ENCODE measurements around the gene MCU. TPM values are rescaled to one million over a fixed set of nuclear protein-coding genes. Genes with fewer than 3 reads are reported as not detected.

The MCU gene
- total RNA-seq, 3 donors from 2014 or later (not counting 1 experiment from before 2014, with no cell fraction given) = 13.1 to 15.6 (median 14.1) TPM

GRCh38 chr10:72875250-72876055, 183.5 kb downstream of the MCU start:
- no peak overlapping the region for H3K4me3 ChIP-seq (ENCODE audit: low read length)
- no peaks in the 10 kb centered on the region for H3K4me1 ChIP-seq (ENCODE audit: control insufficient read depth, insufficient read depth, low read length)
- DNase-seq (peak in 1 of 2 donors; percentile 52), ATAC-seq (no peak)
- no peaks in the 10 kb centered on the region for H3K27me3 ChIP-seq (ENCODE audit: control insufficient read depth, insufficient read depth, low read length)
- H3K4me1 Mint-ChIP-seq = no peaks in the 10 kb centered on the region
- no peaks in the 10 kb centered on the region for H3K27me3 Mint-ChIP-seq (ENCODE audit: low read depth in 2 of 2)
- no peaks in the 10 kb centered on the region for H3K36me3 Mint-ChIP-seq
- H3K9me3 ChIP-seq (ENCODE audit: control insufficient read depth, insufficient read depth, low read length) = no peaks in the 10 kb centered on the region
- TF ChIP-seq, protein P1, sequence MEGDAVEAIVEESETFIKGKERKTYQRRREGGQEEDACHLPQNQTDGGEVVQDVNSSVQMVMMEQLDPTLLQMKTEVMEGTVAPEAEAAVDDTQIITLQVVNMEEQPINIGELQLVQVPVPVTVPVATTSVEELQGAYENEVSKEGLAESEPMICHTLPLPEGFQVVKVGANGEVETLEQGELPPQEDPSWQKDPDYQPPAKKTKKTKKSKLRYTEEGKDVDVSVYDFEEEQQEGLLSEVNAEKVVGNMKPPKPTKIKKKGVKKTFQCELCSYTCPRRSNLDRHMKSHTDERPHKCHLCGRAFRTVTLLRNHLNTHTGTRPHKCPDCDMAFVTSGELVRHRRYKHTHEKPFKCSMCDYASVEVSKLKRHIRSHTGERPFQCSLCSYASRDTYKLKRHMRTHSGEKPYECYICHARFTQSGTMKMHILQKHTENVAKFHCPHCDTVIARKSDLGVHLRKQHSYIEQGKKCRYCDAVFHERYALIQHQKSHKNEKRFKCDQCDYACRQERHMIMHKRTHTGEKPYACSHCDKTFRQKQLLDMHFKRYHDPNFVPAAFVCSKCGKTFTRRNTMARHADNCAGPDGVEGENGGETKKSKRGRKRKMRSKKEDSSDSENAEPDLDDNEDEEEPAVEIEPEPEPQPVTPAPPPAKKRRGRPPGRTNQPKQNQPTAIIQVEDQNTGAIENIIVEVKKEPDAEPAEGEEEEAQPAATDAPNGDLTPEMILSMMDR (IDR thresholded peaks at IDR 0.05) = peak; percentile 37
- no peak overlapping the region for H3K27ac Mint-ChIP-seq
- H3K4me3 Mint-ChIP-seq = no peak overlapping the region
- no peaks in the 10 kb centered on the region for H3K9me3 Mint-ChIP-seq
- 100% methylated on average over 2 of the region's 3 CpGs for WGBS (ENCODE audit: insufficient coverage)
- H3K27ac ChIP-seq (ENCODE audit: low read length) = no peak overlapping the region
- intact Hi-C loops (cut with micrococcal nuclease) = loop anchor here (1.0 kb wide), 1 partner anchor 511 kb away; no protein-coding TSS in a partner anchor
- H3K36me3 ChIP-seq (ENCODE audit: control insufficient read depth, insufficient read depth, low read length) = peaks cover 5% of the 10 kb centered on the region

GRCh38 chr10:72879245-72879644, 187.3 kb downstream of the MCU start:
- ATAC-seq = no peak
- Mint-ChIP-seq H3K36me3 (no peaks in the 10 kb centered on the region), H3K4me3 (no peak overlapping the region), H3K9me3 (no peaks in the 10 kb centered on the region), H3K4me1 (no peaks in the 10 kb centered on the region), H3K27ac (no peak overlapping the region), H3K27me3 (ENCODE audit: low read depth in 2 of 2) (no peaks in the 10 kb centered on the region)
- H3K9me3 ChIP-seq (ENCODE audit: control insufficient read depth, insufficient read depth, low read length) = no peaks in the 10 kb centered on the region
- H3K4me3 ChIP-seq (ENCODE audit: low read length) = no peak overlapping the region
- no peaks in the 10 kb centered on the region for H3K27me3 ChIP-seq (ENCODE audit: control insufficient read depth, insufficient read depth, low read length)
- 100% methylated on average over 1 of the region's 2 CpGs for WGBS (ENCODE audit: insufficient coverage)
- H3K36me3 ChIP-seq (ENCODE audit: control insufficient read depth, insufficient read depth, low read length) = no peaks in the 10 kb centered on the region
- no peak for DNase-seq
- H3K4me1 ChIP-seq (ENCODE audit: control insufficient read depth, insufficient read depth, low read length) = no peaks in the 10 kb centered on the region
- TF ChIP-seq, protein P1 (IDR thresholded peaks at IDR 0.05) = no peak
- H3K27ac ChIP-seq (ENCODE audit: low read length) = no peak overlapping the region
- intact Hi-C loops (cut with micrococcal nuclease) = no loop called here

DNA sequence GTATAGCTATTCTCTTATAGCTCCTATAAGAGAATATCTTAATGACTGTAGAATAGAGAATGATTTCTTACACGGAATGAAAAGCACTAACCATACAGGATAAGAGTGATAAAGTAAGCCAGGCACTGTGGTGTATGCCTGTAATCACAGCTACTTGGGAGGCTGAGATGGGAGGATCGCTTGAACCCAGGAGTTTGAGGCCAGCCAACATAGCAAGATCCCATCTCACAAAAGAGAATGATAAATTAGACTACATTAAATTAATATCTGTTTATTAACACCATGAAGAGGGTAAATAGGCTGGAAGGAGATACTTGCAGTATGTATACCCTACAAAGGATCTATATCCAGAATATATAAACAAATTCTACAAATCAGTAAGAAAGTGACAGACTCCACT, 189.3 kb downstream of the MCU start:
- ATAC-seq (no peak), DNase-seq (no peak)
- Mint-ChIP-seq H3K36me3 (peaks cover 10% of the 10 kb centered on the region), H3K4me3 (no peak overlapping the region), H3K4me1 (no peaks in the 10 kb centered on the region), H3K27me3 (ENCODE audit: low read depth in 2 of 2) (no peaks in the 10 kb centered on the region), H3K9me3 (no peaks in the 10 kb centered on the region), H3K27ac (no peak overlapping the region)
- TF ChIP-seq, protein P1 (IDR thresholded peaks at IDR 0.05) = no peak
- no peaks in the 10 kb centered on the region for H3K27me3 ChIP-seq (ENCODE audit: control insufficient read depth, insufficient read depth, low read length)
- no peak overlapping the region for H3K4me3 ChIP-seq (ENCODE audit: low read length)
- intact Hi-C loops (cut with micrococcal nuclease) = no loop called here
- H3K27ac ChIP-seq (ENCODE audit: low read length) = no peak overlapping the region
- H3K36me3 ChIP-seq (ENCODE audit: control insufficient read depth, insufficient read depth, low read length) = no peaks in the 10 kb centered on the region
- H3K4me1 ChIP-seq (ENCODE audit: control insufficient read depth, insufficient read depth, low read length) = no peaks in the 10 kb centered on the region
- H3K9me3 ChIP-seq (ENCODE audit: control insufficient read depth, insufficient read depth, low read length) = no peaks in the 10 kb centered on the region
- no CpG with 5 or more reads among the region's 2 CpGs for WGBS (ENCODE audit: insufficient coverage)

All from natural killer cell (primary cell).